K562 (cell line): Measurements from ENCODE around the gene PIKFYVE. TPM values are rescaled to one million over a fixed set of nuclear protein-coding genes. Genes with fewer than 3 reads are reported as not detected.

Experiments
- ATF1 ChIP-seq, 2 experiments: fragments of 450-650 bp in 1 of 2; IDR thresholded peaks; 2 replicates each; pipeline ENCODE4 v1.6.1; 2016; ENCODE audit warnings: missing compliant biosample characterization in 1 of 2, missing genetic modification characterization in 1 of 2
- C11orf30 ChIP-seq: fragments of 450-650 bp; IDR thresholded peaks from 2 replicates; pipeline ENCODE4 v1.6.1; 2016; ENCODE audit warnings: low read depth, mild to moderate bottlenecking
- CUX1 ChIP-seq: fragments of 200-800 bp; sonication (Bioruptor generic); IDR thresholded peaks from 2 replicates; pipeline ENCODE4 v1.6.1; 2016; ENCODE audit warnings: missing genetic modification characterization, missing compliant biosample characterization
- HDAC6 ChIP-seq: IDR thresholded peaks from 2 replicates; pipeline ENCODE4 v1.6.1; 2012; ENCODE audit warnings: low read depth, mild to moderate bottlenecking, control low read depth, inconsistent platforms, low read length, moderate library complexity
- HNRNPH1 ChIP-seq: fragments of 200-400 bp; formaldehyde crosslinking; optimal IDR thresholded peaks from 2 replicates; pipeline ENCODE3; 2017; ENCODE audit warnings: low read depth, mild to moderate bottlenecking, low read length, moderate library complexity
- HNRNPUL1 ChIP-seq: fragments of 200-400 bp; formaldehyde crosslinking; IDR thresholded peaks from 2 replicates; pipeline ENCODE4 v1.6.1; 2017; ENCODE audit warnings: low read length
- MAFK ChIP-seq: IDR thresholded peaks from 2 replicates; pipeline ENCODE4 v1.6.1; 2011; ENCODE audit warnings: low read length, improper control_type of control experiment
- MEF2D ChIP-seq: conservative IDR thresholded peaks from 2 replicates; pipeline ENCODE4 v1.6.1; 2016; ENCODE audit warnings: low read depth, missing genetic modification characterization, missing compliant biosample characterization
- MEIS2 ChIP-seq: fragments of 450-650 bp; IDR thresholded peaks from 2 replicates; pipeline ENCODE4 v1.6.1; 2014; ENCODE audit warnings: mild to moderate bottlenecking; ENCODE audit not compliant: partially characterized antibody
- NRF1 ChIP-seq, 2 experiments: fragments of 450-650 bp; IDR thresholded peaks in 1 of 2; conservative IDR thresholded peaks in 1 of 2; 2 replicates each; pipeline ENCODE4 v1.6.1; 2014; ENCODE audit warnings: mild to moderate bottlenecking in 2 of 2
- RB1 ChIP-seq: fragments of 450-650 bp; IDR thresholded peaks from 2 replicates; pipeline ENCODE4 v1.6.1; 2017; ENCODE audit warnings: low read depth, mild to moderate bottlenecking
- RNF2 ChIP-seq: sonication (generic); IDR thresholded peaks from 2 replicates; pipeline ENCODE4 v1.6.1; 2016
- ZBTB33 ChIP-seq: sonication (generic); formaldehyde crosslinking; IDR thresholded peaks from 2 replicates; pipeline ENCODE4 v1.8.1; 2023; ENCODE audit warnings: mild to moderate bottlenecking, missing genetic modification reagents
- polyA plus RNA-seq, 8 experiments: library from polyadenylated mRNA; depleted of rRNA in 4 of 8; stranded (reverse) in 5 of 8; unstranded in 3 of 8; fragments of >200 nt; fragmentation: Nextera tagmentation in 2 of 8; fragmentation: Illumina TruSeq in 1 of 8; extraction: Ambion mirVana in 2 of 8; extraction: Trizol in 1 of 8; gene quantifications; 2 replicates each; pipeline versions ENCODE4 v1.2.1 to v1.2.3, GENCODE V29; 2011 to 2014; ENCODE audit warnings: inconsistent platforms in 1 of 8, missing spikeins in 1 of 8
- total RNA-seq, 7 experiments: library from RNA; depleted of rRNA in 6 of 7; stranded (reverse); fragments of >200 nt in 6 of 7; fragmentation: Illumina TruSeq in 2 of 7; extraction: Trizol in 2 of 7; gene quantifications; 2 replicates each; pipeline versions ENCODE4 v1.2.1 to v1.2.3, GENCODE V29; 2011 to 2021; ENCODE audit warnings: low replicate concordance in 1 of 7
- TF ChIP-seq, protein P1 (sequence below): fragments of 250-450 bp; sonication (Bioruptor Pico); IDR thresholded peaks from 2 replicates; pipeline ENCODE4 v1.9.0; 2021; ENCODE audit warnings: mild to moderate bottlenecking, inconsistent platforms
- TF ChIP-seq, protein P2 (sequence below): fragments of 450-650 bp; IDR thresholded peaks from 2 replicates; pipeline ENCODE4 v1.6.1; 2016; ENCODE audit warnings: missing biosample characterization, missing genetic modification characterization

PIKFYVE gene
- total and polyA plus RNA-seq, 9 of the 15 experiments (the other 6 are each of a cell fraction or from before 2014, with no cell fraction given): 3.6 to 25.6 (median 16.7) TPM

DNA sequence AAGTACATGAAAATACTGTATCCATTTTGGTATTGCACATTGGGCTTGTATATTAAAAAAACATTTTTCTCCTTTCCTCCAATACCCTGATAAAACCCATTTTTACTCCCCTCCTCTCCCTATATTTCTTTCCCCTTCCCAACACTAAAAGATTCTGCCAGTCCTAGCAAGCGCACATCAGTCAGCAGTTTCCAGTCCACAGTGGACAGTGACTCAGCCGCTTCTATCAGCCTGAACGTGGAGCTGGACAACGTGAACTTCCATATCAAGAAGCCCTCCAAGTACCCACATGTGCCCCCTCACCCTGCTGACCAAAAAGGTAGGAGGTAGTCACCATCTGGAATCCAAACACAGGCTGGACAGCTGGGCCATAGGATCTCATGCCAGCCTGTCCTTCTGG is 38.6 kb downstream of the PIKFYVE start (continued):
- TF ChIP-seq ZBTB33 (CRISPR knock-in tag) (no peak), HNRNPUL1 (no peak), RNF2 (no peak), MEIS2 (no peak), CUX1 (CRISPR knock-in tag) (no peak), HNRNPH1 (no peak), NRF1 (conservative IDR thresholded peaks at IDR 0.05 in 1 of 2, IDR thresholded peaks at IDR 0.05 in 1 of 2) (no peak), RB1 (no peak), HDAC6 (no peak), MEF2D (tag) (no peak), ATF1 (CRISPR knock-in tag; IDR thresholded peaks at IDR 0.05) (no peak), ATF1 (tag; IDR thresholded peaks at IDR 0.05) (no peak), C11orf30 (peak; percentile 39; the same call in 1 of the 2 replicates), MAFK (0 out of 2 replicates have a peak, but pooled peaks have one; percentile 6)
- TF ChIP-seq, protein P1, sequence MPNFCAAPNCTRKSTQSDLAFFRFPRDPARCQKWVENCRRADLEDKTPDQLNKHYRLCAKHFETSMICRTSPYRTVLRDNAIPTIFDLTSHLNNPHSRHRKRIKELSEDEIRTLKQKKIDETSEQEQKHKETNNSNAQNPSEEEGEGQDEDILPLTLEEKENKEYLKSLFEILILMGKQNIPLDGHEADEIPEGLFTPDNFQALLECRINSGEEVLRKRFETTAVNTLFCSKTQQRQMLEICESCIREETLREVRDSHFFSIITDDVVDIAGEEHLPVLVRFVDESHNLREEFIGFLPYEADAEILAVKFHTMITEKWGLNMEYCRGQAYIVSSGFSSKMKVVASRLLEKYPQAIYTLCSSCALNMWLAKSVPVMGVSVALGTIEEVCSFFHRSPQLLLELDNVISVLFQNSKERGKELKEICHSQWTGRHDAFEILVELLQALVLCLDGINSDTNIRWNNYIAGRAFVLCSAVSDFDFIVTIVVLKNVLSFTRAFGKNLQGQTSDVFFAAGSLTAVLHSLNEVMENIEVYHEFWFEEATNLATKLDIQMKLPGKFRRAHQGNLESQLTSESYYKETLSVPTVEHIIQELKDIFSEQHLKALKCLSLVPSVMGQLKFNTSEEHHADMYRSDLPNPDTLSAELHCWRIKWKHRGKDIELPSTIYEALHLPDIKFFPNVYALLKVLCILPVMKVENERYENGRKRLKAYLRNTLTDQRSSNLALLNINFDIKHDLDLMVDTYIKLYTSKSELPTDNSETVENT: no peak
- TF ChIP-seq, protein P2, sequence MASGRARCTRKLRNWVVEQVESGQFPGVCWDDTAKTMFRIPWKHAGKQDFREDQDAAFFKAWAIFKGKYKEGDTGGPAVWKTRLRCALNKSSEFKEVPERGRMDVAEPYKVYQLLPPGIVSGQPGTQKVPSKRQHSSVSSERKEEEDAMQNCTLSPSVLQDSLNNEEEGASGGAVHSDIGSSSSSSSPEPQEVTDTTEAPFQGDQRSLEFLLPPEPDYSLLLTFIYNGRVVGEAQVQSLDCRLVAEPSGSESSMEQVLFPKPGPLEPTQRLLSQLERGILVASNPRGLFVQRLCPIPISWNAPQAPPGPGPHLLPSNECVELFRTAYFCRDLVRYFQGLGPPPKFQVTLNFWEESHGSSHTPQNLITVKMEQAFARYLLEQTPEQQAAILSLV: no peak
